Stimulated activated CD8-positive, alpha-beta memory T cell treated with anti-CD3 and anti-CD28 coated beads, Interleukin-7, amount 100 ng/mL, for 1 hour (primary cell): ENCODE data around the gene GAL3ST2.
"Not testable (repeated sequence)": the region's sequence is repeated elsewhere in the genome, so short reads cannot be mapped to it uniquely, and the experiment has no call there.

ENCODE experiments used
- DNase-seq, 2 donors: peaks; one replicate each; pipeline ENCODE4 v3.0.0-alpha.2; 2020; ENCODE audit warnings: low read depth in 2 of 2

Gene GAL3ST2

GRCh38 chr2:241809383-241810306 lies 33.0 kb downstream of the GAL3ST2 start:
- DNase-seq: no peak

DNA sequence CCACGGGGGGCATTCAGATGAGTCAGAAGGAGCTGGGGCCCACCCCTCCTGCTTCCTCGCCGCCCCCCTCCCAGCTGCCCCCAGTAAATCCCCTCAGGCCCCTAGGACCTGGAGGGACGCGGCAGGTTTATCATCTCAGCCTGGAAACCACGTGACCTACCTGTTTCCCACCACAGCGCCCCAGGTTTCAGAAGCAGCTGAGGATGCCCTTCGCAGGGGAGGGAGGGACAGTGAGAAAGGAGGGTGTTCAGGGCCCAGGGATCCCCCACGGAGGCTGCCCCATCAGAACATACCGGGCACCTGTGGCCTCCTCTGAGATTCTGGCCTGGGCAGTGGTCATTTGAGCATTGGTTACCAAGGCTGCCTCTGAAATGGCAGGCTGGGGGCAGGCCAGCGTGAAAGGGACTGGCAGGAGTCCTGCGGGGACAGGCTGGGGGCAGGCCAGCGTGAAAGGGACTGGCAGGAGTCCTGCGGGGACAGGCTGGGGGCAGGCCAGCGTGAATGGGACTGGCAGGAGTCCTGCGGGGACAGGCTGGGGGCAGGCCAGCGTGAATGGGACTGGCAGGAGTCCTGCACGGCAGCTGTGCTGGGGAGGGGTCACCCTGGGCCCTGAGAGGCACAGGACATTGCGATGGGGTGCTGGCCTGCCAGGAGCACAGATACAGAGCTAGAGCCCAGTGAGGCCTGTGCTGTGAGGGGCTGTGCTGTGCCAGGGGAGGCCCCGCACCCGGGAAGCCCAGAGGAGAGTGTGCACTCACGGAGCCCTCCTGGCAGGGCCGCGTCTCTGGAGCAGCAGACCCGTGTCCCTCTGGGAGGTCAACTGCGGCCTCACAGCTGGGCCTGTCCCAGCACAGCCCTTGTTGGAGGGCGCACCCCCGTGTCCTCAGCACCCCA lies 33.9 kb downstream of the GAL3ST2 start:
- DNase-seq: no peak

DNA sequence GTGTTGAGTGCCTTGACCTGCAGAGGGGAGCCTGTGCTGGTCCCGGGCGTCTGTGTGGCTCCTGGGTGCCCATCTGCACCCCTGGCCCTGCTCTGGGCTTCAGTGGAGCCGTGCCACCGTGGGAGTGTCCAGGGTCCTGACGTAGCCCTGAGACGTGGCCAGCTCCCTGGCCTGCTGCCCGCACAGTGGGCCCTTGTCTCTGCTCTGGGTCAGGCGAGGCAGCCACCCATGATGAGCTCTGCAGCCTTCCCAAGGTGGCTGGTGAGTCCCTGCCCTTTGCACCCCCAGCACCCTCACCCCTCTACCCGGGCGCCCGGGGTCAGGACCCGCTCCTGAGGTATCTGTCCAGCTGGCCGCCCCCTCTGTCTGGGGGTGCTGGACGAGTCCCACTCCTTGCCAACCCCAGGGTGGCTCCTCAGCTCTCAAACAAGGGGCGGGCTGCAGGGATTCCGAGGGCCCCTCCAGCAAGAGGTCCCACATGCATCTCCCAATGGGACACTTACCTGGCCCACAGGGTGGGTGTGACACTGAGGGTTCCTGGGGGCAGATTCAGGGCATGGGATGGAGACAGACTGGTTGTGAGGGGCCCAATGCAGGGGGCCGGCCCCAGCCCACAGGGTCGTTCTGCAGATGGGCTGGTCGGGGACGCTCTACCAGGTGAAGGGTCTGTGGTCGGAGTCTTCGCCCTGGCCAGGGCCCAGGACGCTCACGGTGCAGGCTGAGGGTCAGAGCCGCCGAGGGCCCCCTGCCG lies 34.8 kb downstream of the GAL3ST2 start:
- no peak for DNase-seq

DNA sequence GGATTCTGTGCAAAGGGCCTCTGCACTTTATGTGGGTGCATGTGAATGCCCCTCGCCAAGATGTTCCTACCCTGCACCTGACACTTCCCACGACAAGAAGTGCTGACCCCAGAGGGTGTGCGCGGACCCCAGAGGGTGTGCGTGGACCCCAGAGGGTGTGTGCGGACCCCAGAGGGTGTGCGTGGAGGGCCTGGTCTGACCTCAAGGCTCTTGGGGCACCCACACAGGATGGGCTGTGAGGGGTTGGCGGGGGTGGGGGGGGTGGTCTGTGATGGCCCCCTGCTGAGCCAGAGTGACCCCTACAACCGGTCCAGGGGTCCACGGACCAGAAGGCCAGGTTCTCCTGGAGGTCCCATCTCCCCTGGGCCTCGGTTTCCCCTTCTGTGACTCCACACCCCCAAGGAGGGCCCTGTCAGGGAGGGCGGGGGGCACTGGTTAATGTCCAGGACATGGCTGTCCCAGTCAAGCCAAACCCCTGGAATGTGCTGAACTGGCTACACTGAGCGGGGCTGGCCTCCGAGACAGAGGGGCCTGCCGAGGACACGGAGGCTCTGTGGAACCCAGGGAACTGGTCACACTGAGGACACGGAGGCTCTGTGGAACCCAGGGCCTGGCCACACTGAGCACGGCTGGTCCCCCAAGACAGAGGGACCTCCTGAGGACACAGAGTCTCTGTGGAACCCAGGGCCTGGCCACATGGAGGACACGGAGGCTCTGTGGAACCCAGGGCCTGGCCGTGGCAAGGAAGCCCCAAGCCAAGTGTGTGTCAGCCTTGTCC lies 35.5 kb downstream of the GAL3ST2 start:
- DNase-seq: no peak

GRCh38 chr2:241812730-241813643 lies 36.4 kb downstream of the GAL3ST2 start:
- DNase-seq: no peak

DNA sequence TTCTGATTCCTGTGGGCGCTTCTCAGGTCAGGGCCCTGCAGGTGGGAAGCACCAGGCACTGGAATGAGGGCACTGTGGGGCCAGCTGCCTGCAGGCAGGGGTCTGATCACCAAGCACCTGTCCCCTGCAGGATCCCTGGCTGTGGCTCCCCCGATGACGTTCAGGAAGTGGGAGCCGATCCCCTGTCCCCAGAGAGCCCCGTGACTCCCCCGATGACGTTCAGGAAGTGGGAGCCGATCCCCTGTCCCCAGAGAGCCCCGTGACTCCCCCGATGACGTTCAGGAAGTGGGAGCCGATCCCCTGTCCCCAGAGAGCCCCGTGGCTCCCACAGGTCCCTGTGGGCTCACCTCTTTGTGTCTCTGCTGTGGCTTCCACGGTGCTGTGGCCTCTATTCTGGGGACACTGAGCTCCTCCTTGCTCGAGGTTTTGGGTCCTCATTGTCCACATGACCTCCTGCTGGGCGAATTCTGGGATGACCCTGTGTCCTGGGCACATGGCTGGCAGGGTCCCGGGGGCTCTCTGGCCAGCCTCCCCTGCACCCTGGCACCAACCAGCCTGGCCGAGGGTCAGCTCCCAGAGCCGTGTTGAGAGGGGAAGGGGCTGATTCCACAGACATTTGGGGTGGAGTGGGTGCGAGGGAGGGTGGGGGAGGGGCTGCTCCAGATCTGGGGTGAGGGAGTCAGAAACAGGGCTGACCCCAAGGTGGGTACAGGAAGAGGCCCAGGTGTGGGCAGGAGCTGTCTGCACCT lies 37.2 kb downstream of the GAL3ST2 start:
- DNase-seq: no peak

DNA sequence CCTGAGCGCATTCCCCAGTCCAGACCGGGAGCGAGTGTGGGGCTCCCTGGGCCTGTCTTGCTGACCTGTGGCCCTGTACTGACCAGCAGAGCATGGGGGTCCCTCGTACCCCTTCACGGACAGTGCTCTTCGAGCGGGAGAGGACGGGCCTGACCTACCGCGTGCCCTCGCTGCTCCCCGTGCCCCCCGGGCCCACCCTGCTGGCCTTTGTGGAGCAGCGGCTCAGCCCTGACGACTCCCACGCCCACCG lies 37.7 kb downstream of the GAL3ST2 start:
- no peak for DNase-seq

- no peak for DNase-seq
Measured at GRCh38 chr2:241814643-241815476, 38.2 kb downstream of the GAL3ST2 start.

GRCh38 chr2:241815477-241816430 lies 39.1 kb downstream of the GAL3ST2 start:
- no peak for DNase-seq

DNA sequence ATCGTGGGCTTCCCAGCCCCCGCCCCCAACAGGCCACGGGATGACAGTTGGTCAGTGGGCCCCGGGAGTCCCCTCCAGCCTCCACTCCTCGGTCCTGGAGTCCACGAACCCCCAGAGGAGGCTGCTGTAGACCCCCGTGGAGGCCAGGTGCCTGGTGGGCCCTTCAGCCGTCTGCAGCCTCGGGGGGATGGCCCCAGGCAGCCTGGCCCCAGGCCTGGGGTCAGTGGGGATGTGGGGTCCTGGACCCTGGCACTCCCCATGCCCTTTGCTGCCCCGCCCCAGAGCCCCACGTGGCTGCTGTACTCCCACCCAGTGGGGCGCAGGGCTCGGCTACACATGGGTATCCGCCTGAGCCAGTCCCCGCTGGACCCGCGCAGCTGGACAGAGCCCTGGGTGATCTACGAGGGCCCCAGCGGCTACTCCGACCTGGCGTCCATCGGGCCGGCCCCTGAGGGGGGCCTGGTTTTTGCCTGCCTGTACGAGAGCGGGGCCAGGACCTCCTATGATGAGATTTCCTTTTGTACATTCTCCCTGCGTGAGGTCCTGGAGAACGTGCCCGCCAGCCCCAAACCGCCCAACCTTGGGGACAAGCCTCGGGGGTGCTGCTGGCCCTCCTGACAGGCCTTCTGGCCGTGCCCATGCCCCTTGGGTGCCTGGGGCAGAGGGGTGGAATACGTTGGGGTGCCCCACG lies 40.0 kb downstream of the GAL3ST2 start:
- no peak for DNase-seq

GRCh38 chr2:241817126-241817820 lies 40.7 kb downstream of the GAL3ST2 start:
- DNase-seq: no peak

DNA sequence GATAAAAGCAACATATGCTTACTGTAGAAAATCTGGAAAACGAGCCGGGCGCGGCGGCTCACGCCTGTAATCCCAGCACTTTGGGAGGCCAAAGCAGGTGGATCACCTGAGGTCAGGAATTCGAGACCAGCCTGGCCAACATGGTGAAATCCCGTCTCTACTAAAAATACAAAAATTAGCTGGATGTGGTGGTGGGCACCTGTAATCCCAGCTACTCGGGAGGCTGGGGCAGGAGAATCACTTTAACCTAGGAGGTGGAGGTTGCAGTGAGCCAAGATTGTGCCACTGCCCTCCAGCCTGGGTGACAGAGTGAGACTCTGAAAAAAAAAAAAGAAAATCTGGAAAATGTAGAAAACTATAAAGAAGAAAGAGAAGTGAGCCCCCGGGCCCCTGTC lies 41.2 kb downstream of the GAL3ST2 start:
- not testable (repeated sequence) for DNase-seq

- DNase-seq: no peak
Measured at GRCh38 chr2:241818229-241818942, 41.8 kb downstream of the GAL3ST2 start.

DNA sequence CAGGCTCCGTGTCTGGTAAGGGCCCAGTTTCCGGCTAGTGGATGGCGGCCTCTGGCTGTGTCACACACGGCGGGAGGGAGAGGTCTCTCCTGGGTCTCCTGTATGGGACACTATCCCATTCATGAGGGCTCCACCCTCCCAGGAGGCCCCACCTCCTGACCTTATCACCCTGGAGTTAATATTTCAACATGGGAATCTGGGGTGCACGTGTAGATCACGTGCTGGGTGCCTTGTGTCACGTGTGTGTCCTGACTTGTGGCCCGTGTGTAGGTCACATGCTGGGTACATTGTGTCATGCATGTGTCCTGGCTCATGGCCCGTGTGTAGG lies 42.3 kb downstream of the GAL3ST2 start:
- DNase-seq: no peak

DNA sequence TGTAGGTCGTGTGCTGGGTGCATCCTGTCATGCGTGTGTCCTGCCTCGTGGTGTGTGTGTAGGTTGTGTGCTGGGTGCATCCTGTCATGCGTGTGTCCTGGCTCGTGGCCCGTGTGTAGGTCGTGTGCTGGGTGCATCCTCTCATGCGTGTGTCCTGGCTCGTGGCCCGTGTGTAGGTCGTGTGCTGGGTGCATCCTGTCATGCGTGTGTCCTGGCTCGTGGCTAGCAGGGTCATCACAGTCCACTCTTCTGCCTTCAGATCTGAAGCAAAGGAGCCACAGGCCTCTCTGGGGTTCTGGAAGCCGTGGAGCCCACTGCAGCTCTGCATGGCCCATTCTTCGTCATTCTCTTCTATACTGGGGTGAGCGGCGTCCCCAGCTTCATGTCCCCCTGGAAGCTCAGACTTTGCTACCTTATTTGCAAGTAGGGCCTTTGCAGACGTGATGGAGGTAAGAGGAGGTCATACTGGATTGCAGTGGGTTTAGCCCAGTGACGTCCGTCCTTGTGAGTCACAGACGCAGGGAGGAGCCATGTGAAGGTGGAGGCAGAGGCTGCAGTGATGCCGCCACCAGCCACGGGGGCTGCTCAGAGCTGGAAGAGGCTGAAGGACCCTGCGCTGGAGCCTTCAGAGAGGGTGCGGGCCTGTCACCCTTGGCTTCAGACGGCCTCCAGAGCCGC lies 43.5 kb downstream of the GAL3ST2 start:
- DNase-seq: not testable (repeated sequence)
